Hematopoietic multipotent progenitor cell treated with erythropoietin and hydrocortisone succinate and interleukin-3 and kit ligand, for 4 days (in vitro differentiated cells): ENCODE data around the gene CADPS2.

Source experiments
- DNase-seq: peaks from one replicate; pipeline ENCODE4 v3.0.0-alpha.2; 2015

The CADPS2 gene

GRCh38 chr7:122429926-122430325, 456.3 kb downstream of the CADPS2 start:
- DNase-seq: no peak

GRCh38 chr7:122425731-122426130, 460.5 kb downstream of the CADPS2 start:
- DNase-seq: no peak

DNA sequence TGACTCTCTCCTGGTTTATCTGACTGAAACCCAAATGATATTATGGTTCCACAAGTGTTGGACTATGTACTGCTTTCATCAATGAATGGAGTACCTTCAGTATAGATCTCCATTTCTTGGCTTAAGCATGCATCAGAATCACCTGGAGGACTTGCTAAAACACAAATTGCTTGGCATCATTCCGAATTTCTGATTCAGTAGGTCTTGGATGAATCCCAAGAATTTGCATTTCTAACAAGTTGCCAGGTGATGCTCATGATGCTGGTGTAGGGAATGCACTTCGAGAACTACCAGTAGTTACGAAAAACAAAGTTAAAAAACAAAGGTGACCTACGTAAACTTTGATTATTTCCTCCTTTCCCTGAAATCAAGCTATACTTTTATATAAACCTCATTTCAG, 462.7 kb downstream of the CADPS2 start:
- DNase-seq: no peak

DNA sequence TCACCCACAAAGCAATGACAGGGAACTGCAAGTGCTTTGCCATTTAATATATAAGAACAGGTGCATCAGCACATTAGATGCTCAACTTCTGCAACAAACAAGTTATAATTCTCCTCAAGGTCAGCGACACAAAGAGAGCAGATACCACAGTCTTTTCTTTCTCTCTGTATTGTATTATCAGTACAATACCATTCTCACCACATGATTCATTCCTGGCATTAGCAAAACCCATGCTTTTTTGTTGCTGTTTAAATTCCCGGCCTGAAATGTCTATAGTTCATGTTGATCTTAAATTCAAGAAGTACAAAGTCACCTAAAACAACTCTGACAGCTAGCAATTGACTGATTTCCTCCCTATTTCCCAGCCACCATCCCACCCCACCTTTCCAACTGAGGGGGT, 469.9 kb downstream of the CADPS2 start:
- DNase-seq: no peak

DNA sequence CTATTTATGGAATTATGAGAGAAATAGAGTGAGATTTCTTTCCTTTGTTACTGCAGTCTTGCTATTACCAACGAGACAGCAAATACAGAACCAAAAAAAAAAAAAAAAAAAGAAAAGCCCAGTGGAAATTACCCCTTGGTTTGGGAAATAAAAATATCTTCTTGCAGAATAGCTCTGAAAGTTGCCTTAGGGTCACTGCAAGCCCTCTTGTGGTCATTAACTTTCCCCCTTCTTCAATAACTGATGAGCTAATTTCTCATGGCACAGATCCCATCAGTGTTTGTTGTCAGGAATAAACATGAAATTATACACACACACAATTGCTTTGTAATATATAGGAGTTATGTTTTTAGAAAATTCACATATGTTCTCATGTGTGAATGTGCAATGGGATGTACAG, 470.8 kb downstream of the CADPS2 start:
- no peak for DNase-seq

DNA sequence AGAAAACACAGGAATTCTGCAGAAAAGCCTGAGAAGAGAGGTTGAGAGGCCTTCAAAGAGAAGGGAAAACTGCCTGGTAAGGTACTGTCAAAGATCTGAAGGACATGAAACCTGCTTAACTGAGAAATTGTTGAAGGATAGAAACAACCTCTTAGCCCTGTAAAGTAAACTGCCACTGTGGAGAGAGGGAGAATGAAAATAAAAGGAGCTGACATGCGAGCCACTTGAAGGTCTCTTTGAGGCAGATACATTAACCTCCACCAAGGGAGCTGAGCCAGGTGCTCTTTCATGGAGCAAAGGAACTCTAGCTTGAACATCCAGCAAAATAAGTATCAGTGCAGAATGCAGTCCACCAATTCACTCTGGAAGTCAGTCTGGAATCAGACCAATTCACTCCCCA, 472.9 kb downstream of the CADPS2 start:
- DNase-seq: no peak

- DNase-seq: peak; percentile 36
Observed at GRCh38 chr7:122412883-122413282, 473.4 kb downstream of the CADPS2 start.

DNA sequence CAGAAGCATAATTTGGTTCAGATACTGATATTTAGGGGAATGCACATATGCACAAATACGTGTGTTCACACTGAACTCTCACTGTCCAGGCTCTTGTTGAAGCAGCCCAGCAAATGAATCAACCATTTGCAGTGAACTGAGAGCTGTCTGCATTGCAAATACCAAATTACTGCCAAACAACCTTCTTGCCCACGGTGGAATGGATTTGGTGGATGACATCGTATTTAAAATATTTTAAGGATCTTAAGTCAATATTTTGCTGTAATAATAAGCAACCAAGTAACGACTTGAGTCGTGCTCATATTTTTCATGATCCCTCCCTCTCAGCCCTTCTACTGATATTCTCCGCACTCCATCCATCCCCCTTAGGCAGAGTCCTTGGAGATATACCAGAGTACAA, 473.8 kb downstream of the CADPS2 start:
- no peak for DNase-seq

- DNase-seq: no peak
Observed at GRCh38 chr7:122407195-122407594, 479.1 kb downstream of the CADPS2 start.

DNA sequence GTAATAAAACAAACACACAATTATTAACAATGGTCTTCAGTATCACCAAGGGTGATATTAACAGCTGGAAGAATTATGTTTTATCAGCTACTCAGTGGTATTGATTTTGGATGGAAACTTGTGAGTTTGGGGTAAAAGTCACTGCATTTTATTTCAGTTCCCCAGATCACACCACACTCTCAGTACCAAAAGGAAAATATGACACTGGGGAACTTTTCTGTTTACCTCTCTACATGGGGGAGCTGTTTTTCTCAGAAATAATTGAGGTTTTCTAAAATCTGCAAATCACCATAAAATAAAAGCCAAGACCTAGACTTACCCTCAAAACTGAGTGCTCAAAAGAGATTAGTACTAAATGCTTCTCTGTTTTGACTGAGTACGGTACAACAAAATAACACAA, 483.1 kb downstream of the CADPS2 start:
- DNase-seq: no peak

- DNase-seq: no peak
Observed at GRCh38 chr7:122402235-122402634, 484.0 kb downstream of the CADPS2 start.

- DNase-seq: no peak
Observed at GRCh38 chr7:122397381-122397780, 488.9 kb downstream of the CADPS2 start.

DNA sequence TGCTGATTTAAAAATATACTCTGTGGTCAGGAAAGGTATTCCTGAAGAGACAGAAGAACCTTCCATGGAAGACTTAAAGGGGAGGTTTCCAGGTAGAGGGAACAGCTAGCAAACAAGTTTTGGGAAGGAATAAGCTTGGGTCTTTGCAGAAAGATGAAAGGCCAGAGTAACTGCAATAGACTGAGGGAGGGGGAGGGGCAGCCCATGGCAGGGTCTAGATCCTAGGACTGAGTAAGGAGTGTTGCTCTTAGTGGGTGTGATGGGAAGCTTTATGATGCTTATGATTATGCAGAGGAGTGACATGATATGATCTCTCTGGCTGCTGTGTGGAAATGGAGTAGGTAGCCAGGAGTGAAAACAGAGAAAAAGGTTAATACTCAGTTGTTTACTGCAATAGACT, 491.7 kb downstream of the CADPS2 start:
- no peak for DNase-seq

GRCh38 chr7:122384528-122384927, 501.7 kb downstream of the CADPS2 start:
- no peak for DNase-seq

DNA sequence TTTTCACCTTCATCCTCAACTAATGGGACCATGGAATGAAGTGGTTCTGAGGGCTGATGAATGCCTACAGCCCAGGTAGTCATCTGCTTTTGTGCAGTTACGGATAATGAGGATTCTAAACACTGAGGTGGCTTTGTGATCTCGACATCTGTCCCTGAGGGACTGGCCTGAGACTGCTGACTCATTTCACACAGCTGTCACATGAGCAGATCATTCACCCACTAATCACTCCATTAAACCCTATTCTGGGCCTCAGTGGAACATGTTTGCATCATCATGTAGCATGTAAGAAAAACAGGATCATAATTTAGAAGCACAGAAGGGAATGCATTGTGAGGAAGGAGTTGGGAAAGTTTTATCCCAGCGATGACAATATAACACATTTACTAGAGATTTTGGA, 502.3 kb downstream of the CADPS2 start:
- no peak for DNase-seq

GRCh38 chr7:122380992-122381391, 505.3 kb downstream of the CADPS2 start:
- DNase-seq: no peak

DNA sequence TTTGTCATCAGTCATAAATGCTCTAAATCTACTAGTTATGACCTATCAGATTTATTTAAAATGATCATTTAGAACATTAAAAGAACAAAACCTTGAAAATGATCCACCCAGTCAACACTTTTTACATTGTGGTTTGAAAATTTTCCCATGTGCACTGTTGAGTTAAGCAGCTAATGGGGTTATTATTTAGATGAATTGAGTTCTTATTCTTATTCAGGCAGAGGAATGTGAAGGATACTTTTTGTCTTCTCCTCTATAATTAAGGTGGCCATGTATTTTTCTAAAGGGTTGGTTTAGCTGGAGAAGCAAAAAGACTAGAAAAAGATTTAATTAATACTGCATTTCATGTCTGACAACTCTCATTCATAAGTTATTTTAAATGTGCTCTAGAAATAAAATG, 506.8 kb downstream of the CADPS2 start:
- no peak for DNase-seq

DNA sequence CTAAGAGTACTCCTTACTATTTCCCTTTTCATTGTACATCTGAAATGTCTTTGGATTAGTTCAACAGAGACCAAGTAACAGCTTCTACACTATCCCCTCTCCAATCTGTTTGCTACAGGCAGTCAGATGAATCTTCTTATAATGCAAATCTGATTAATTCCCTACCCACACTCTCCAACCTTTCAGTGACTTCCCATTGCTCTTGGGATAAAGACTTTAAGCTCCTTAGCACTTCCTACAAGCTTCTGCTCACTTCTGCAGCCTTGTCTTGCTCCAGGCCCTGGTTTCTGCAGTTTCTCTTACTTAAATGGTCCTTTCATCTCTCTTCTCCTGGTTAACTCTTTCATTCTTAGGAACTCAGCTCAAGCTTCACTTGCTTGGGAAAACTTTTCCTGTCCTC, 516.5 kb downstream of the CADPS2 start:
- DNase-seq: no peak

- no peak for DNase-seq
Observed at GRCh38 chr7:122364761-122365280, 521.4 kb downstream of the CADPS2 start.

DNA sequence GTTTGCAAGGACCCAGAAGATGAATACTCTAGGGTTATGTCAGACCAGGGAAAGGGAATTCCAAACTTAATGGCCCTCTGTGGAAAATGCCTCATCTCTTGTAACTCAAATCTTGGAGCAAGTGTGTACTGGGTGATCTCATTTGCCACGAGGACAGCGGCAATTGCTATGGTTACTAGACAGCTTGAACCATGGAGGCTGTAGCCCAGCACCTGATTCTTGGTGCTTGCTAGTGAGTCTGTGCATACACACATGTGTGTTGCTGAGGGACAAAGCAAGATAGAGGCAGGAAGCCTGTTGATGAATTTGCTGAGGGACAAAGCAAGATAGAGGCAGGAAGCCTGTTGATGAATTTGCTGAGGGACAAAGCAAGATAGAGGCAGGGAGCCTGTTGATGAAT, 523.1 kb downstream of the CADPS2 start:
- DNase-seq: no peak

DNA sequence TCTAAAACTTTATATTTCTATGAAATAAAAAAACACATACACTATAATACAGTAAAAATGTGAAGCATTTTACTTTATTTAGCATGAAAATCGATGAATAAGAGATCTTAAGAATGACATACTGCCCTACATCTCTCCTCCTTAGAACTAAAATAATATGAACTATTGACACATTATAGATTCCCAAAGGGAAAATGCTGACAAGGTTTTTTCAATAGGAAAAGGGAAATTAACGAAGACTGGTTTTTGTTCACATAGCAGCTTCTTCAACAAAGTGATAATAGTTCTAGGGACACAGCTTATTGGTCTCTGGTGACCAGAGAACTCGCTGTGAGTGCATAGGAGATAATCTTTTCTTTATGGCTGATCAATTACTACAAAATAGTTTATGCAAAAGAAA, 523.8 kb downstream of the CADPS2 start:
- DNase-seq: no peak

DNA sequence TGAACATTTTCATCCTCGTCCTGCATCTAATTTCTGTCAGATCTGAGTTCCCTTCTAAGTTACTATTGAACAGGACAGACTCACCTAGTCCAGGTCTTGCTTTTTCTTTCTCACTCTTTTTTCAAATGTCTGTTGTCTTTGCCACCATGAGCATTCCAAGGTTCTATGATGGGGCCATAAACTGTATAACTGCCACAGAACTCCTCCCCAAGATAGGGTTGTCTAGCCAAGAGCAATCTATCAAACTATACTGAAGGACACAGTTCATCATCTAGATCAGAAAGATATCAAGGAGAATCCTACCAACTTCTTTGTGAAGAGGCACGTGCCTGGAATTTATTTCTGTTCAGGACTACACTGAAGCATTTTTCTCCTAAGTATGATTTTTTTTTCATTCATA, 531.6 kb downstream of the CADPS2 start:
- DNase-seq: no peak

DNA sequence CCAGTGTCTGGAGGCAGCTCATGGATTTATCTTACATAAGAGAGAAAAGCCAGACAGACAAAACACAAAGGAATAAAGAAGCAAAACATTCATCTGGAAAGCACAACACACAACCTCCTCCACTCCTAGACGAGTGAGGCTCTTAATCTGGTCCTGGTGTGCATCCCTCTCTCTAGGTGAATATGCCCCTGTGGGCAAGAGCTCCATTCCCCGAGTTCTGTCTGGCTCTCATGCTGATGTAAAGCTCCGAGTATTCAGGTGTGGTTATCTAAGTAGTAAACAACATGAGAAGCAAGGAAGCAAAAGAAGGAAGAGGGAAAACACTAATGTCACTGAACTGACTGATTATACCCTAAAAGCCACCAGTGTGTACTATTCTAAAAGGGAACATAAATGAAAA, 533.8 kb downstream of the CADPS2 start:
- no peak for DNase-seq

GRCh38 chr7:122350701-122351100, 535.6 kb downstream of the CADPS2 start:
- no peak for DNase-seq

- DNase-seq: no peak
Observed at GRCh38 chr7:122344303-122344620, 542.0 kb downstream of the CADPS2 start.
